ENCODE results near the gene SND1.

The SND1 gene

GRCh38 chr7:127689194-127689772, 37.3 kb downstream of the SND1 start:
- DNase-seq (ENCODE audit: low read depth) = no peak

DNA sequence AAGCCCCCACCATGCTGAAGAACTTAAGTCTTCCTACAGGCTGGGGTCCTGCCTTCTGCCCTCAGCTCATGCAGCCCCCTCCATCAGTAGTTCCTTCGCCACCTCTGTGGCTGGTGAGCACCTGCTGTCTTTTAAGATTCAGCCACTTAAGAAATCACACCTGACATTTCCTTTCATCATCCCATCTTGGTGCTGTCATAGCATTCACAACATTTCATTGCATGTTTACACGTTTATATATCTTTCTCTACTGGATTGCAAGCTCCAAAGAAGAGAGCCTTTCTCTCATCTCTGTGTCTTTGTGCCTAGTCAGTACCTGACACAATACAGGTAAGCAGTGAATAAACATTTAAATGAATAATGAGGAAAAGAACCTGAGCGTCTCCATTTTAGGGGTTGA, 38.3 kb downstream of the SND1 start:
- DNase-seq (ENCODE audit: low read depth) = no peak

- DNase-seq (ENCODE audit: low read depth) = no peak
Observed at GRCh38 chr7:127690806-127691205, 38.8 kb downstream of the SND1 start.

- DNase-seq (ENCODE audit: low read depth) = no peak
Observed at GRCh38 chr7:127692200-127692599, 40.2 kb downstream of the SND1 start.

- no peak for DNase-seq (ENCODE audit: low read depth)
Observed at GRCh38 chr7:127699853-127700252, 47.9 kb downstream of the SND1 start.

GRCh38 chr7:127702052-127702652, 50.2 kb downstream of the SND1 start:
- DNase-seq (ENCODE audit: low read depth) = no peak

- no peak for DNase-seq (ENCODE audit: low read depth)
Observed at GRCh38 chr7:127702938-127703337, 50.9 kb downstream of the SND1 start.

- DNase-seq (ENCODE audit: low read depth) = no peak
Observed at GRCh38 chr7:127704211-127704610, 52.2 kb downstream of the SND1 start.

GRCh38 chr7:127705461-127705959, 53.5 kb downstream of the SND1 start:
- DNase-seq (ENCODE audit: low read depth) = no peak

GRCh38 chr7:127706766-127707165, 54.8 kb downstream of the SND1 start:
- DNase-seq (ENCODE audit: low read depth) = no peak

GRCh38 chr7:127708201-127708600, 56.2 kb downstream of the SND1 start:
- DNase-seq (ENCODE audit: low read depth) = no peak

DNA sequence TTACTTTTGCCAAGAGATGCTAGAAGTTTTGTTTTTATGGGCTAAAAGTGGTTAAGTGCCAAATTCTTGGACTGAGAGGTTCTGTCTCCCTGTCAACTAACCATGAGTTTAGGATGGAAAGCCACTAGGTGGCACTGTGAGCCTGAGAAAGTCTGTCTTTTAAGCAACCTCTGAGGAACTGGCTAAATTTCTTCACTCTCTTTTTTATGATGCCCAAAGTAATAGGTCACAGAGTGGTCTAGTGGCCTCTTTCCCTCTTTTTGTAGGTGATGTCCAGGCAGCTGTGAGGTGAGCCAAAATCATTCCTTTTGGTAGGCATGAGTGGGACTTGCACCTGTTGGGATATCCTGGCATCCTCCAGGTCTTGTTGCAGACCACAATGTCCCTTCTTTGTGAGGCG, 56.8 kb downstream of the SND1 start:
- peak; percentile 64 for DNase-seq (ENCODE audit: low read depth)

DNA sequence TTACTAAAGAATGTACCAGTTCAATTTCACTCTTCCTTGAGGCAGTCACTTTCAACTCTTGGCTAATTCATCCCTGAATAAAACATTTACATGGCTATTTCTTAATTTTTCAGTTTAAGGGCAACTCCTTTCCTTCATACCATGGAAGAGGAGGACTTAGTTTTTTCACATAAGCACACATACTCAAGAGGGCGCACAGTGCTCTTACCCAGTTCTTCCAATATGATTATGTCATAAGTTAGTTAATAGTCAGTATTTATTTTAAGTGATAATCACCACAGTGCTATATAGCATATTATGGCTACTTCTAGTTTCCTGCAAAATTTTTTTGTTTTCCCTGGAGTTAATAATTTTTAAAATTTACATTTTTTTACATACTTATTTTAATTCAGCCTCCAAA, 58.6 kb downstream of the SND1 start:
- DNase-seq (ENCODE audit: low read depth) = no peak

- no peak for DNase-seq (ENCODE audit: low read depth)
Observed at GRCh38 chr7:127711872-127712271, 59.9 kb downstream of the SND1 start.

GRCh38 chr7:127713006-127713405, 61.0 kb downstream of the SND1 start:
- no peak for DNase-seq (ENCODE audit: low read depth)

DNA sequence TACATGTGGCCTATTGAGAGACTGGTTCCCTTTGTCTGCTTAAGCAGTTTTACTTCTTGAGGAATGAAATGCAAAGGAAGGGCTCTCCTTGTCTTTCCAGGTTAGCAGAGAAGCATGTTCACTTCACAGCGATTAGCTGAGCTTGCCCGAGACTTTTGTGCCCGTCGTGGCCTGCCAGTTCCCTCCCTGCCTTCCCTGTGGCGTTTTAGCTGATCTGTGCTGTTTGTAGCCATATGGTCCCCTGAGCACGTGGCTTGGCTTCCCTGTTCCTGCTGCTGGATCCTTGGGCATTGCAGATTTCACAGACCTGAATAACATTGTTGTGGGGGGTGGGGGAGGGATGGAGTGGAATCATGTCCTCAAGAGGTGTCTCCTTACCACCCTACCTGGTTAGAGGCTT, 61.8 kb downstream of the SND1 start:
- no peak for DNase-seq (ENCODE audit: low read depth)

GRCh38 chr7:127715272-127715671, 63.3 kb downstream of the SND1 start:
- DNase-seq (ENCODE audit: low read depth) = no peak

DNA sequence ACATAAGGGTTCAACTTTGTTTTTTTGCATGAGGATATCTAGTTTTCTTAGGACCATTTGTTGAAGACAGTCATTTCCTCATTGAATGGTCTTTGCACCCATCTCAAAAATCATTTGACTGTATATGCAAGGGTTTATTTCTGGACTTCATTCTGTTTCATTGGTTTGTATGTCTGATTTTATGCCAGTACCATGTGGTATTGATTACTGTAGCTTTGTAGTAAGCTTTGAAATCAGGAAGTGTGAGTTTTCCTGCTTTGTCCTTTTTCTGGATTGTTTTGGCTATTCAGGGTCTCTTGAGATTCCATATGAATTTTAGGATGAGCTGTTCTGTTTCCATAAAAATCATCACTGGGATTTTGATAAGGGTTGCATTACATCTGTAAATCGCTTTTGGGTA, 63.9 kb downstream of the SND1 start:
- DNase-seq (ENCODE audit: low read depth) = no peak

GRCh38 chr7:127717502-127718339, 65.7 kb downstream of the SND1 start:
- no peak for DNase-seq (ENCODE audit: low read depth)

GRCh38 chr7:127718340-127718679, 66.3 kb downstream of the SND1 start:
- no peak for DNase-seq (ENCODE audit: low read depth)

- no peak for DNase-seq (ENCODE audit: low read depth)
Observed at GRCh38 chr7:127726476-127726875, 74.5 kb downstream of the SND1 start.

DNA sequence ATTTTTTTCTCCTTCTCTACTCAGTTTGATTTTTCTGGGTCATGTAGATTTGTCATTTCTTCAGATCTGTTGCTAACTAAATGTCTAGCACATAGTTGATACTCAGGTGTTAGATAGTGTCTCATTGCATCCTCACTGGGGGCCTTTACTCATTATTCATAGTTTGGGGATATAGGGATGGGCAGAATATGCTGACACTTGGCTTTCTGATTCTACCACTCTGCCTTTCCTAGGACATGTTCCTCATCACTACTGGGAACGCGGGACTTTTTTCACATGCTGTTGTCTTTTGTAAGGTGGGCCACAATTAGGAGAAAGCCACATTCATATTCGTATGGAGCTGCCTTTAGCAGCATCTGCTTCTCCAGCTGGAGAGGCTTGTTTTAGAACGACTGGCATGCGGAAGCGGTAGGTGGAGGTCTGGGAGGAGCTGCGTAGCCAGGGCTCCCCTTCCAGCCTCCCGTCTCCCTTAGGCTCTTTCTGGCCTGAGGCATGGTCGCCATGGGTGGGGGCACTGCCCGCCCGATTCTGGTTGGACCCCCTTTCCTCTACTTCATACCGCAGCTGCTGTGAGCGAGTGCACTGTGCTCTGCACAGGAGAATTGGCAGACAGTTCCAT, 78.8 kb downstream of the SND1 start:
- DNase-seq (ENCODE audit: low read depth) = no peak

All from stimulated activated CD8-positive, alpha-beta memory T cell treated with anti-CD3 and anti-CD28 coated beads, Interleukin-12 subunit alpha, Interleukin-12 subunit beta, amount 100 ng/mL, for 1 hour (primary cell).